Mesenchymal stem cell (in vitro differentiated cells and primary cell): Measurements from ENCODE around the gene HSPBP1.

Experiments
- DNase-seq: peaks from one replicate; pipeline ENCODE4 v3.0.0-alpha.2; 2013
- H2AFZ ChIP-seq: one replicate; pipeline ENCODE4 v1.6.1; 2013; ENCODE audit warnings: low read depth, mild to moderate bottlenecking, control low read depth, inconsistent platforms, low read length, moderate library complexity
- H2AK5ac ChIP-seq: 2 replicates; pipeline ENCODE4 v1.6.1; 2013; ENCODE audit warnings: low read length, moderate library complexity, mild to moderate bottlenecking, inconsistent platforms; ENCODE audit not compliant: severe bottlenecking
- H2BK120ac ChIP-seq: one replicate; pipeline ENCODE4 v1.6.1; 2013; ENCODE audit warnings: low read depth, mild to moderate bottlenecking, inconsistent platforms, low read length, moderate library complexity
- H2BK12ac ChIP-seq, 2 experiments: one replicate each; pipeline ENCODE4 v1.6.1; 2013; ENCODE audit warnings: inconsistent platforms in 2 of 2, low read length in 2 of 2, mild to moderate bottlenecking in 2 of 2, moderate library complexity in 2 of 2, control low read depth in 1 of 2
- H2BK15ac ChIP-seq: one replicate; pipeline ENCODE4 v1.6.1; 2013; ENCODE audit warnings: mild to moderate bottlenecking, low read depth, inconsistent platforms; ENCODE audit not compliant: poor library complexity, severe bottlenecking
- H2BK5ac ChIP-seq: 2 replicates; pipeline ENCODE4 v1.6.1; 2013; ENCODE audit warnings: low read depth, mild to moderate bottlenecking, low read length, control low read depth, inconsistent platforms; ENCODE audit not compliant: poor library complexity, severe bottlenecking
- H3K14ac ChIP-seq, 2 experiments: one replicate each; pipeline ENCODE4 v1.6.1; 2013; ENCODE audit warnings: inconsistent platforms in 2 of 2, low read length in 2 of 2, control low read depth in 1 of 2, mild to moderate bottlenecking in 1 of 2, moderate library complexity in 1 of 2
- H3K18ac ChIP-seq, 2 experiments: one replicate each; pipeline ENCODE4 v1.6.1; 2013; ENCODE audit warnings: inconsistent platforms in 2 of 2, low read length in 2 of 2, control low read depth in 1 of 2, low read depth in 1 of 2, mild to moderate bottlenecking in 1 of 2
- H3K23ac ChIP-seq, 2 experiments: one replicate each; pipeline ENCODE4 v1.6.1; 2013; ENCODE audit warnings: inconsistent platforms in 2 of 2, low read length in 2 of 2, mild to moderate bottlenecking in 2 of 2, moderate library complexity in 2 of 2, control low read depth in 1 of 2
- H3K27ac ChIP-seq: 2 replicates; pipeline ENCODE4 v1.5.1; 2013; ENCODE audit warnings: mild to moderate bottlenecking, moderate library complexity, low read length, control low read depth, inconsistent platforms; ENCODE audit not compliant: poor library complexity, severe bottlenecking
- H3K27me3 ChIP-seq, 2 experiments: 2 replicates each; pipeline versions ENCODE4 v1.6.1 to v1.7.0; 2013; ENCODE audit warnings: low read length in 2 of 2, mild to moderate bottlenecking in 2 of 2, moderate library complexity in 2 of 2, control low read depth in 1 of 2, inconsistent platforms in 1 of 2; ENCODE audit not compliant: control insufficient read depth in 1 of 2, insufficient read depth in 1 of 2
- H3K36me3 ChIP-seq, 2 experiments: 2 replicates each; pipeline versions ENCODE4 v1.6.1 to v1.7.0; 2013; ENCODE audit warnings: low read length in 2 of 2, control low read depth in 1 of 2, inconsistent platforms in 1 of 2, low read depth in 1 of 2, mild to moderate bottlenecking in 1 of 2; ENCODE audit not compliant: insufficient read depth in 2 of 2, control insufficient read depth in 1 of 2
- H3K4ac ChIP-seq, 2 experiments: one replicate each; pipeline ENCODE4 v1.6.1; 2013; ENCODE audit warnings: inconsistent platforms in 2 of 2, low read length in 2 of 2, mild to moderate bottlenecking in 2 of 2, moderate library complexity in 2 of 2, control low read depth in 1 of 2, low read depth in 1 of 2
- H3K4me1 ChIP-seq: 2 replicates; pipeline ENCODE4 v1.6.1; 2013; ENCODE audit warnings: low read depth, low read length, control low read depth; ENCODE audit not compliant: control insufficient read depth, insufficient read depth
- H3K4me2 ChIP-seq: 2 replicates; pipeline ENCODE4 v1.6.1; 2013; ENCODE audit warnings: low read length, mild to moderate bottlenecking, inconsistent platforms; ENCODE audit not compliant: poor library complexity, severe bottlenecking
- H3K4me3 ChIP-seq, 2 experiments: 2 replicates each; pipeline versions ENCODE4 v1.5.1 to v1.7.0; 2013; ENCODE audit warnings: low read length in 2 of 2, mild to moderate bottlenecking in 2 of 2, control low read depth in 1 of 2, low read depth in 1 of 2; ENCODE audit not compliant: insufficient read depth in 1 of 2
- H3K79me1 ChIP-seq: replicated peaks from 2 replicates; pipeline ENCODE4 v1.6.1; 2013; ENCODE audit warnings: mild to moderate bottlenecking, control low read depth, low read length, inconsistent platforms; ENCODE audit not compliant: poor library complexity, severe bottlenecking
- H3K9ac ChIP-seq: 2 replicates; pipeline ENCODE4 v1.7.0; 2013; ENCODE audit warnings: mild to moderate bottlenecking, low read length, moderate library complexity
- H3K9me3 ChIP-seq: 2 replicates; pipeline ENCODE4 v1.7.0; 2013; ENCODE audit warnings: mild to moderate bottlenecking, low read length; ENCODE audit not compliant: control insufficient read depth
- H4K8ac ChIP-seq: one replicate; pipeline ENCODE4 v1.6.1; 2013; ENCODE audit warnings: inconsistent platforms, mild to moderate bottlenecking, low read length, moderate library complexity
- H4K91ac ChIP-seq: one replicate; pipeline ENCODE4 v1.6.1; 2013; ENCODE audit warnings: mild to moderate bottlenecking, low read length, inconsistent platforms
- WGBS: methylation state at CpG from one replicate; pipeline ENCODE4 v1.1.7; 2013; ENCODE audit warnings: mixed read lengths; 5-methylcytosine and 5-hydroxymethylcytosine counted together

Gene HSPBP1

DNA sequence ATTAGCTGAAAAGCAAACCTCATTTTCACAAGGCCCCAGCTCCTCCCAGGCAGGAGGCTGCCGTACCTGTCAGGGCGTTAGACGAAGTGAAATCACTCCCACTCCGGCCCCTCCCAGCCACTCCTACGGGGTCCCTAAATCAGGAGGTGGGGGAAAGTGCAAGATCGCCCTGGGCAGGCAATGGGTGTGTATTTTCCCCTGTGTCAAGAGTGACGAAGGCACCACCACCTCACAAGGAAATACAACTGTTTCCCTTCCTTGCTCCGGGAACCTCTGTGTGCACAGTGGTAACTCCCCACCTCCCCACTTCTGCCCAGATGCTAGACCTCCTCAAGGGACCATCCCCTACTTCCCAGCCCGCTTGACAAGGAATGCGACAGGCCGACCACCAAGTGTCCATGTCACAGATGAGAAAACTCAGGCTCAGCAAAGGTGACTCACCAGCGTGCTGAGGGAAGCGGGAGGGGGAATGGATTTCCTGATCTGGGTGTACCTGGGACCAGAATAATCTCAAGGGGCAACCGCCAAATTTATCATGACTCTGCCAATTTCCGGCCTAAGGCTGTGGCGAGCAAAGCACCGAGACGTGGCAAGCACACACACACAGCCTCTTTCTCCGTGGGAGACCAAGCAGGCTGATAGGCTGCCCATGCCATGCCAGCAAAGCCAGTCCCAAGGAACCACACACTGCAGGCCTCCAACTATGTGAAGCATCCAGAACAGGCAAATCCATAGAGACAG is 28.4 kb downstream of the HSPBP1 start:
- Histone ChIP-seq H2AFZ (no peak overlapping the region), H3K4ac (no peak overlapping the region), H3K18ac (no peak overlapping the region), H2AK5ac (no peak overlapping the region), H3K14ac (no peak overlapping the region), H3K9me3 (no peaks in the 10 kb centered on the region), H3K36me3 (peaks cover 5 to 52% of the 10 kb centered on the region in 2 experiments), H3K23ac (no peak overlapping the region), H3K27me3 (no peaks in the 10 kb centered on the region), H2BK15ac (no peak overlapping the region), H3K4me1 (peaks cover 72% of the 10 kb centered on the region), H3K4me2 (no peak overlapping the region), H4K8ac (peak overlapping the region; percentile 22), H2BK5ac (no peak overlapping the region), H4K91ac (no peak overlapping the region), H3K9ac (no peak overlapping the region), H2BK12ac (no peak overlapping the region), H2BK120ac (no peak overlapping the region), H3K4me3 (no peak overlapping the region), H3K27ac (no peak overlapping the region), H3K79me1 (peaks cover 7% of the 10 kb centered on the region)
- WGBS = 69% methylated on average over 19 of the region's 19 CpGs
- DNase-seq = peak; percentile 38

DNA sequence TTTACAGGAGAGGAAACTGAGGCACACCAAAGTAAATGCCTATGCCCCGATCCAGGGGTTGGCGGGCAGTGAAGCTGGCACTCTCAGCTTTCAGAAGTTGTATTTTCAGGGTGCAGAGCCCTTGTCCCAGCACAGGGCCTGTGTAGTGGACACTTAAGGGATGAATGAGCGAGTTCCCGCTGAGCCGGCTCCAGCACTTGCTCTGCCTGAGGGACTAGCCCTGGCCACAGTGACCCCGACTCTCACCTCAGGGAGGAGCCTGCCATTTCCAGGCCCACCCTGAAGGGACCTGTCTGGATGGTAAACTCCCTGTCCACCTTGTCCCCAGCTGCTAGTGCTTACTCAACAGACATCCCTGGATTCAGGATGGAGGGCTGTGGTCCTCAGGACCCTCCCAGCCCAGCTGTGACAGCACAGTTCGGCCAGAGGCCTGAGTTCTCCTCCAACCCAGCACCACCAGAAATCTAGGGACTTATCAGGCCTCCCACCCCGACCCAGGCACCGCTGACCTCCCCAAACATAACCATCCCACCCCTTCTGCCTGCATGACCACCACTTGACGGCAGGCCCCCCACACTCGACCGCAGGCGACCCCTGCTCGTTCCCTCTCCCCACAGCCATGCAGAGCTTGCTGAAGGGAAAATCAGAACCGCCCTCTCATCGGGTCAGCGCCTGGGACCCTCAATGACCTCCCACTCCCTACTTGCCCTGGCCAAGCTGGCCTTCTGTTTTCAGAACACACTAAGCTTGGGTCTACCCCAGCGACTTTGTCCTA is 29.5 kb downstream of the HSPBP1 start:
- no peak overlapping the region for H2BK120ac ChIP-seq

DNA sequence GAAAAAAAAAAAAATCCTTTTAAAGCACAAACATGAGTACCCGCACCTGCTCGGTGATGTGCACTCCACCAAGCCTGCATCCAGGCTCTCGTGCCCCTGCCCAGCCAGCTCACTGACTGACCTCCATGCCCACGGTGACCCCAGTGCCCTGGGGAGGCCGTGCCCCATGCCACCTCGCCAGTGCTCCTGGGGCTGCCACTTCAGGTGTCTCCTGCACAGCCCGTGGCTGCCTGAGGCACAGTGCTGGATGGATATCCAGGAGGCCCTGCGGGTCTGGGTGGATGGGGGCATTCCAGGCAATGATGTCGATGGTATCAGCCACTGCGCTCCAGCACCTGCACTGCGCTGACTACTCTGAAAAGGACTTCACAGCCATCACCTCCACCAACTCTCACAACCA is 30.1 kb downstream of the HSPBP1 start:
- H3K9me3 ChIP-seq = no peaks in the 10 kb centered on the region
- H2BK5ac ChIP-seq = no peak overlapping the region
- H3K14ac ChIP-seq = no peak overlapping the region
- no peak overlapping the region for H3K23ac ChIP-seq
- no peaks in the 10 kb centered on the region for H3K27me3 ChIP-seq
- 95% methylated on average over 11 of the region's 11 CpGs for WGBS
- H3K36me3 ChIP-seq = peaks cover 21 to 66% of the 10 kb centered on the region in 2 experiments
- no peak for DNase-seq
- no peak overlapping the region for H2AFZ ChIP-seq
- no peak overlapping the region for H4K8ac ChIP-seq
- H3K79me1 ChIP-seq = peaks cover 20% of the 10 kb centered on the region
- H3K4me3 ChIP-seq = no peak overlapping the region
- no peak overlapping the region for H2AK5ac ChIP-seq
- no peak overlapping the region for H3K9ac ChIP-seq
- peaks cover 59% of the 10 kb centered on the region for H3K4me1 ChIP-seq
- no peak overlapping the region for H3K4ac ChIP-seq
- H2BK15ac ChIP-seq = peak overlapping the region; percentile 31
- no peak overlapping the region for H3K18ac ChIP-seq
- no peak overlapping the region for H2BK120ac ChIP-seq
- no peak overlapping the region for H4K91ac ChIP-seq
- no peak overlapping the region for H2BK12ac ChIP-seq
- H3K4me2 ChIP-seq = no peak overlapping the region
- H3K27ac ChIP-seq = no peak overlapping the region

More for the DNA sequence above, 29.5 kb downstream of the HSPBP1 start:
- H3K23ac ChIP-seq = no peak overlapping the region
- peaks cover 63% of the 10 kb centered on the region for H3K4me1 ChIP-seq
- 95% methylated on average over 18 of the region's 18 CpGs for WGBS
- peaks cover 14% of the 10 kb centered on the region for H3K79me1 ChIP-seq
- no peak for DNase-seq
- H3K4me3 ChIP-seq = no peak overlapping the region
- H2BK5ac ChIP-seq = no peak overlapping the region
- H3K18ac ChIP-seq = no peak overlapping the region
- no peaks in the 10 kb centered on the region for H3K9me3 ChIP-seq
- no peak overlapping the region for H4K91ac ChIP-seq
- no peak overlapping the region for H2BK15ac ChIP-seq
- no peak overlapping the region for H3K27ac ChIP-seq
- no peak overlapping the region for H2AFZ ChIP-seq
- H3K14ac ChIP-seq = no peak overlapping the region
- H3K4ac ChIP-seq = no peak overlapping the region
- H3K36me3 ChIP-seq = peaks cover 15 to 60% of the 10 kb centered on the region in 2 experiments
- H3K9ac ChIP-seq = no peak overlapping the region
- no peak overlapping the region for H4K8ac ChIP-seq
- H3K4me2 ChIP-seq = no peak overlapping the region
- no peak overlapping the region for H2BK12ac ChIP-seq
- no peaks in the 10 kb centered on the region for H3K27me3 ChIP-seq
- no peak overlapping the region for H2AK5ac ChIP-seq

DNA sequence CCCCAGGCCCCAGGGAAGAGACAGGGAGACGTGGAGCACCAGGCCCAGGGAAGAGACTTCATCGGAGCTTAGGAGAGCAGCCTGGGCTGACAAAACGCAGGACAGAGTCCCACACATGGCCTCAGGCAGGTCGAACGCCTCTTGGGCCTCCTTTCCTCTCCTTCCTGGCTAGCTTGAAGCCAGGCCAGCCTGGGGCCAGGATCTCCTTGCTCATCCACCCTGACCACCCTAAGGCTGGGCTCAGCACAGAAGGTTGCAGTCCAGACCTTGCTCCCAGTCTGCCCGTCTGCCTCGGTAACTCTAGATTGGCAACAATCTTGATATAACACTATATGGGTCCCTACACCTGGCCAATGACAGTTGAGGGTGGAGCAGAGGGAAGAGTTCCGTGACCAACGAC is 31.2 kb downstream of the HSPBP1 start:
- Histone ChIP-seq H3K27me3 (no peaks in the 10 kb centered on the region), H3K18ac (no peak overlapping the region), H3K36me3 (peaks cover 32 to 68% of the 10 kb centered on the region in 2 experiments), H2AK5ac (no peak overlapping the region), H2AFZ (no peak overlapping the region), H3K4me3 (no peak overlapping the region), H2BK5ac (no peak overlapping the region), H3K9me3 (no peaks in the 10 kb centered on the region), H4K8ac (no peak overlapping the region), H3K79me1 (peaks cover 24% of the 10 kb centered on the region), H3K23ac (no peak overlapping the region), H3K4me2 (no peak overlapping the region), H4K91ac (no peak overlapping the region), H3K4ac (no peak overlapping the region), H2BK120ac (no peak overlapping the region), H2BK15ac (no peak overlapping the region), H2BK12ac (no peak overlapping the region), H3K14ac (no peak overlapping the region), H3K4me1 (peaks cover 51% of the 10 kb centered on the region), H3K27ac (no peak overlapping the region), H3K9ac (no peak overlapping the region)
- 96% methylated on average over 9 of the region's 9 CpGs for WGBS
- no peak for DNase-seq
